Neural cell (in vitro differentiated cells): ENCODE data around the gene DCLK1. TPM values are rescaled to one million over a fixed set of nuclear protein-coding genes. Genes with fewer than 3 reads are reported as not detected.

Experiments used
- H2AFZ ChIP-seq: fragments of 200-600, 300-800 bp; sonication (generic), shearing (Covaris generic); 2 replicates; pipeline ENCODE4 v1.6.0; 2014; ENCODE audit warnings: low read depth, mild to moderate bottlenecking, antibody characterized with exemption, low read length, moderate library complexity
- H3F3A ChIP-seq: fragments of 200-600 bp; shearing (Covaris generic); 2 replicates; pipeline ENCODE4 v1.6.1; 2016; ENCODE audit warnings: mild to moderate bottlenecking, moderate library complexity, mixed read lengths, antibody characterized with exemption, low read length; ENCODE audit not compliant: insufficient read depth, poor library complexity, severe bottlenecking
- H3K27ac ChIP-seq: fragments of 200-600, 300-800 bp; sonication (generic), shearing (Covaris generic); 2 replicates; pipeline ENCODE4 v1.5.1; 2014; ENCODE audit warnings: mild to moderate bottlenecking, low read length, moderate library complexity
- H3K27me3 ChIP-seq: fragments of 300-800, 200-600 bp; sonication (generic), shearing (Covaris generic); 2 replicates; pipeline ENCODE4 v1.6.0; 2014; ENCODE audit warnings: mild to moderate bottlenecking, low read depth, low read length, moderate library complexity; ENCODE audit not compliant: insufficient read depth
- H3K36me3 ChIP-seq: fragments of 300-800, 200-600 bp; sonication (generic), shearing (Covaris generic); 2 replicates; pipeline ENCODE4 v1.5.1; 2014; ENCODE audit warnings: mild to moderate bottlenecking, antibody characterized with exemption, low read length, moderate library complexity; ENCODE audit not compliant: insufficient read depth
- H3K4me2 ChIP-seq: fragments of 300-800, 200-600 bp; sonication (generic), shearing (Covaris generic); 2 replicates; pipeline ENCODE4 v1.6.0; 2014; ENCODE audit warnings: mild to moderate bottlenecking, low read length
- H3K4me3 ChIP-seq: fragments of 300-800, 200-600 bp; sonication (generic), shearing (Covaris generic); 2 replicates; pipeline ENCODE4 v1.5.1; 2014; ENCODE audit warnings: mild to moderate bottlenecking, low read length, moderate library complexity
- H3K79me2 ChIP-seq: fragments of 200-600 bp; shearing (Covaris generic); replicated peaks from 2 replicates; pipeline ENCODE4 v1.6.0; 2014; ENCODE audit warnings: mild to moderate bottlenecking, low read length, moderate library complexity; ENCODE audit not compliant: insufficient read depth
- H3K9ac ChIP-seq: fragments of 300-800, 200-600 bp; sonication (generic), shearing (Covaris generic); 2 replicates; pipeline ENCODE4 v1.6.1; 2016; ENCODE audit warnings: mild to moderate bottlenecking, low read length, mixed read lengths
- H3K9me2 ChIP-seq: fragments of 200-600 bp; shearing (Covaris generic); 2 replicates; pipeline ENCODE4 v1.6.1; 2016; ENCODE audit warnings: mild to moderate bottlenecking, low read length, mixed read lengths; ENCODE audit not compliant: insufficient read depth
- H3K9me3 ChIP-seq: fragments of 200-600, 300-800 bp; sonication (generic), shearing (Covaris generic); 2 replicates; pipeline ENCODE4 v1.6.1; 2016; ENCODE audit warnings: mild to moderate bottlenecking, mixed run types, low read length, moderate library complexity, mixed read lengths
- H4K20me1 ChIP-seq: fragments of 200-600 bp; shearing (Covaris generic); 2 replicates; pipeline ENCODE4 v1.6.1; 2016; ENCODE audit warnings: mild to moderate bottlenecking, mixed run types; ENCODE audit not compliant: insufficient read depth
- EP300 ChIP-seq: fragments of 450-650 bp; conservative IDR thresholded peaks from 2 replicates; pipeline ENCODE4 v1.6.1; 2014; ENCODE audit warnings: antibody characterized with exemption, mild to moderate bottlenecking, moderate library complexity; ENCODE audit not compliant: poor library complexity, severe bottlenecking
- EZH2 ChIP-seq: fragments of 200-600, 300-800 bp; shearing (Covaris generic), sonication (generic); IDR thresholded peaks from 2 replicates; pipeline ENCODE4 v1.6.1; 2014; ENCODE audit warnings: antibody characterized with exemption, low read length, borderline replicate concordance, mild to moderate bottlenecking; ENCODE audit not compliant: insufficient read depth, poor library complexity, severe bottlenecking
- MXI1 ChIP-seq: fragments of 450-650 bp; conservative IDR thresholded peaks from 2 replicates; pipeline ENCODE4 v1.6.1; 2014; ENCODE audit warnings: antibody characterized with exemption, mild to moderate bottlenecking; ENCODE audit not compliant: poor library complexity, severe bottlenecking
- POLR2AphosphoS5 ChIP-seq: IDR thresholded peaks from 2 replicates; pipeline ENCODE4 v1.6.1; 2012
- RAD21 ChIP-seq: fragments of 450-650 bp; conservative IDR thresholded peaks from 2 replicates; pipeline ENCODE4 v1.6.1; 2014; ENCODE audit warnings: antibody characterized with exemption, mild to moderate bottlenecking, moderate library complexity
- REST ChIP-seq: IDR thresholded peaks from 2 replicates; pipeline ENCODE4 v1.6.1; 2012; ENCODE audit warnings: borderline replicate concordance
- SMC3 ChIP-seq: fragments of 450-650 bp; conservative IDR thresholded peaks from 2 replicates; pipeline ENCODE4 v1.6.1; 2014; ENCODE audit warnings: antibody characterized with exemption, mild to moderate bottlenecking, moderate library complexity; ENCODE audit not compliant: poor library complexity
- TAF1 ChIP-seq: IDR thresholded peaks from 2 replicates; pipeline ENCODE4 v1.6.1; 2012; ENCODE audit warnings: low read depth
- polyA plus RNA-seq: library from polyadenylated mRNA; depleted of rRNA; stranded (reverse); fragments of >200 nt; gene quantifications from 2 replicates; pipeline ENCODE4 v1.2.3, GENCODE V29; 2014
- TF ChIP-seq, protein P1 (sequence below): fragments of 450-650 bp; IDR thresholded peaks from 2 replicates; pipeline ENCODE4 v1.5.1; 2014; ENCODE audit warnings: antibody characterized with exemption, mild to moderate bottlenecking, moderate library complexity; ENCODE audit not compliant: poor library complexity, severe bottlenecking

DCLK1 gene
- polyA plus RNA-seq, 1 donor from 2014 or later, result 124 TPM

- Histone ChIP-seq H3K9me2 (no peaks in the 10 kb centered on the region), H2AFZ (no peak overlapping the region), H4K20me1 (no peaks in the 10 kb centered on the region), H3K27ac (no peak overlapping the region), H3K27me3 (no peaks in the 10 kb centered on the region), H3K4me3 (no peak overlapping the region), H3K4me2 (no peak overlapping the region), H3K79me2 (no peaks in the 10 kb centered on the region), H3K9me3 (no peaks in the 10 kb centered on the region), H3K9ac (no peak overlapping the region), H3K36me3 (no peaks in the 10 kb centered on the region), H3F3A (no peaks in the 10 kb centered on the region)
- TF ChIP-seq EP300, result no peak
- TF ChIP-seq, protein P1, sequence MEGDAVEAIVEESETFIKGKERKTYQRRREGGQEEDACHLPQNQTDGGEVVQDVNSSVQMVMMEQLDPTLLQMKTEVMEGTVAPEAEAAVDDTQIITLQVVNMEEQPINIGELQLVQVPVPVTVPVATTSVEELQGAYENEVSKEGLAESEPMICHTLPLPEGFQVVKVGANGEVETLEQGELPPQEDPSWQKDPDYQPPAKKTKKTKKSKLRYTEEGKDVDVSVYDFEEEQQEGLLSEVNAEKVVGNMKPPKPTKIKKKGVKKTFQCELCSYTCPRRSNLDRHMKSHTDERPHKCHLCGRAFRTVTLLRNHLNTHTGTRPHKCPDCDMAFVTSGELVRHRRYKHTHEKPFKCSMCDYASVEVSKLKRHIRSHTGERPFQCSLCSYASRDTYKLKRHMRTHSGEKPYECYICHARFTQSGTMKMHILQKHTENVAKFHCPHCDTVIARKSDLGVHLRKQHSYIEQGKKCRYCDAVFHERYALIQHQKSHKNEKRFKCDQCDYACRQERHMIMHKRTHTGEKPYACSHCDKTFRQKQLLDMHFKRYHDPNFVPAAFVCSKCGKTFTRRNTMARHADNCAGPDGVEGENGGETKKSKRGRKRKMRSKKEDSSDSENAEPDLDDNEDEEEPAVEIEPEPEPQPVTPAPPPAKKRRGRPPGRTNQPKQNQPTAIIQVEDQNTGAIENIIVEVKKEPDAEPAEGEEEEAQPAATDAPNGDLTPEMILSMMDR, result no peak
- no peak for TF ChIP-seq SMC3
- TF ChIP-seq REST, result no peak
- no peak for TF ChIP-seq TAF1
- no peak for TF ChIP-seq EZH2
- no peak for TF ChIP-seq MXI1
- TF ChIP-seq RAD21, result no peak
- no peak for TF ChIP-seq POLR2AphosphoS5
Measured at GRCh38 chr13:36146511-36147269, 15.5 kb upstream of the DCLK1 start.

GRCh38 chr13:36143738-36144137, 12.6 kb upstream of the DCLK1 start:
- Histone ChIP-seq H3K9me2 (no peaks in the 10 kb centered on the region), H4K20me1 (no peaks in the 10 kb centered on the region), H3K9me3 (no peaks in the 10 kb centered on the region), H3K79me2 (no peaks in the 10 kb centered on the region), H3K36me3 (no peaks in the 10 kb centered on the region), H3K27me3 (no peaks in the 10 kb centered on the region), H2AFZ (no peak overlapping the region), H3K27ac (no peak overlapping the region), H3K4me2 (no peak overlapping the region), H3K9ac (no peak overlapping the region), H3K4me3 (no peak overlapping the region), H3F3A (no peaks in the 10 kb centered on the region)
- TF ChIP-seq POLR2AphosphoS5, result no peak
- no peak for TF ChIP-seq MXI1
- no peak for TF ChIP-seq EP300
- no peak for TF ChIP-seq SMC3
- no peak for TF ChIP-seq TAF1
- no peak for TF ChIP-seq REST
- TF ChIP-seq EZH2, result no peak
- TF ChIP-seq, protein P1, result no peak
- TF ChIP-seq RAD21, result no peak
